Measurements from ENCODE around the gene ACBD6.

DNA sequence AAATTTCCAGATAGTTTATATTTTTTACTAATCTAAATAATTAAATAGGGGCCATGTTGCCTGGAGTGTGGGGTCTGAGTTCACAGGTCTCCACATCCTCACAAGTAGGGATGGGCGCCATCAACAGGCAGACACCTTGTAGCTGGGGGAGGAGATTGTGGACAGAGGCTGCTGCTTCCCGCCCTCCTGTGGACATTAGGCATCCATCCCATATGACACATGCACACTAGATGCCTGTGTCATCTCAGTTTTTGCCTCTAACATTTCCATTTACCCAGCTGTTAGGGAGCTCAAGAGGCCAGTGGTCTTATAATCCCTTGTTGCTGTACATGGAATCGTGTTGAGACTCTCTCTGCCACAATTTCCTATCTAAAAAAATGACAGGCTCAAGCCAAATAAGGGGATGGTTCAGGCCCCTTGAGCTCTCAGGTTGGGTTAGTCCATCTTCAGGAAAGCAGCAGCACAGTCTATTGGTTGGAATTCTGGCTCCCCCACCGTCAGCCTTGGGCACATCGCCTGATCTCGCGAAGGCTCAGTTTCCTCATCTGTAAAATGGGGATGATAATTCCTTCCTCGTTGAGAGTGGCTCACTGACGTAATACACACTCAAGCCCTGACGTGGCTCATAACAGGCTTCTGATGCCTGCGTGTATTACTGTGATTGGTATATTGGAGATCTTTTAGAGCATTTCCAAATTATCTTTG lies 258.7 kb downstream of the ACBD6 start:
- TF ChIP-seq, protein P1, sequence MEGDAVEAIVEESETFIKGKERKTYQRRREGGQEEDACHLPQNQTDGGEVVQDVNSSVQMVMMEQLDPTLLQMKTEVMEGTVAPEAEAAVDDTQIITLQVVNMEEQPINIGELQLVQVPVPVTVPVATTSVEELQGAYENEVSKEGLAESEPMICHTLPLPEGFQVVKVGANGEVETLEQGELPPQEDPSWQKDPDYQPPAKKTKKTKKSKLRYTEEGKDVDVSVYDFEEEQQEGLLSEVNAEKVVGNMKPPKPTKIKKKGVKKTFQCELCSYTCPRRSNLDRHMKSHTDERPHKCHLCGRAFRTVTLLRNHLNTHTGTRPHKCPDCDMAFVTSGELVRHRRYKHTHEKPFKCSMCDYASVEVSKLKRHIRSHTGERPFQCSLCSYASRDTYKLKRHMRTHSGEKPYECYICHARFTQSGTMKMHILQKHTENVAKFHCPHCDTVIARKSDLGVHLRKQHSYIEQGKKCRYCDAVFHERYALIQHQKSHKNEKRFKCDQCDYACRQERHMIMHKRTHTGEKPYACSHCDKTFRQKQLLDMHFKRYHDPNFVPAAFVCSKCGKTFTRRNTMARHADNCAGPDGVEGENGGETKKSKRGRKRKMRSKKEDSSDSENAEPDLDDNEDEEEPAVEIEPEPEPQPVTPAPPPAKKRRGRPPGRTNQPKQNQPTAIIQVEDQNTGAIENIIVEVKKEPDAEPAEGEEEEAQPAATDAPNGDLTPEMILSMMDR (IDR thresholded peaks at IDR 0.05 in 2 of 3, conservative IDR thresholded peaks at IDR 0.05 in 1 of 3; ENCODE audit: control insufficient read depth in 2 of 3, extremely low read depth in 1 of 3, insufficient read depth in 1 of 3, low read depth in 3 of 3, low read length in 3 of 3) = no peak
- TF ChIP-seq ZNF207 (IDR thresholded peaks at IDR 0.05; ENCODE audit: borderline replicate concordance) = no peak
- no peak for TF ChIP-seq ZSCAN29 (IDR thresholded peaks at IDR 0.05)
- TF ChIP-seq HDAC6 (IDR thresholded peaks at IDR 0.05; ENCODE audit: unreplicated experiment) = no peak
- TF ChIP-seq GABPA (IDR thresholded peaks at IDR 0.05; ENCODE audit: low read depth) = no peak
- no peak for TF ChIP-seq NFIC (IDR thresholded peaks at IDR 0.05; ENCODE audit: low read depth, low read length)
- TF ChIP-seq FOXM1 (IDR thresholded peaks at IDR 0.05; ENCODE audit: low read depth, low read length) = no peak
- TF ChIP-seq, protein P2, sequence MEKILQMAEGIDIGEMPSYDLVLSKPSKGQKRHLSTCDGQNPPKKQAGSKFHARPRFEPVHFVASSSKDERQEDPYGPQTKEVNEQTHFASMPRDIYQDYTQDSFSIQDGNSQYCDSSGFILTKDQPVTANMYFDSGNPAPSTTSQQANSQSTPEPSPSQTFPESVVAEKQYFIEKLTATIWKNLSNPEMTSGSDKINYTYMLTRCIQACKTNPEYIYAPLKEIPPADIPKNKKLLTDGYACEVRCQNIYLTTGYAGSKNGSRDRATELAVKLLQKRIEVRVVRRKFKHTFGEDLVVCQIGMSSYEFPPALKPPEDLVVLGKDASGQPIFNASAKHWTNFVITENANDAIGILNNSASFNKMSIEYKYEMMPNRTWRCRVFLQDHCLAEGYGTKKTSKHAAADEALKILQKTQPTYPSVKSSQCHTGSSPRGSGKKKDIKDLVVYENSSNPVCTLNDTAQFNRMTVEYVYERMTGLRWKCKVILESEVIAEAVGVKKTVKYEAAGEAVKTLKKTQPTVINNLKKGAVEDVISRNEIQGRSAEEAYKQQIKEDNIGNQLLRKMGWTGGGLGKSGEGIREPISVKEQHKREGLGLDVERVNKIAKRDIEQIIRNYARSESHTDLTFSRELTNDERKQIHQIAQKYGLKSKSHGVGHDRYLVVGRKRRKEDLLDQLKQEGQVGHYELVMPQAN (conservative IDR thresholded peaks at IDR 0.05) = no peak
- TF ChIP-seq RAD21 (IDR thresholded peaks at IDR 0.05; ENCODE audit: insufficient read depth, low read depth, low read length) = no peak

Measured in GM12878 (cell line).